ENCODE data around the gene MOGAT2.

MOGAT2 gene

GRCh38 chr11:75760243-75760642 lies 42.6 kb downstream of the MOGAT2 start:
- DNase-seq = no peak

- DNase-seq = no peak
These were observed 43.3 kb downstream of the MOGAT2 start for GRCh38 chr11:75760710-75761493.

GRCh38 chr11:75762158-75762557 lies 44.5 kb downstream of the MOGAT2 start:
- no peak for DNase-seq

- DNase-seq = no peak
These were observed 45.2 kb downstream of the MOGAT2 start for GRCh38 chr11:75762885-75763284.

GRCh38 chr11:75763846-75764245 lies 46.2 kb downstream of the MOGAT2 start:
- no peak for DNase-seq

GRCh38 chr11:75765116-75765515 lies 47.5 kb downstream of the MOGAT2 start:
- no peak for DNase-seq

GRCh38 chr11:75766443-75767227 lies 49.0 kb downstream of the MOGAT2 start:
- no peak for DNase-seq

- no peak for DNase-seq
These were observed 49.6 kb downstream of the MOGAT2 start for GRCh38 chr11:75767228-75767572.

GRCh38 chr11:75767793-75768111 lies 50.1 kb downstream of the MOGAT2 start:
- no peak for DNase-seq

- DNase-seq = no peak
These were observed 50.7 kb downstream of the MOGAT2 start, which contains the start of gene DGAT2 for GRCh38 chr11:75768112-75768908. Gene DGAT2 (plus strand): TSS chr11:75768778. CDS start chr11:75768992, 214 bp downstream.

GRCh38 chr11:75768909-75769771 lies 51.5 kb downstream of the MOGAT2 start:
- no peak for DNase-seq

GRCh38 chr11:75770102-75770501 lies 52.5 kb downstream of the MOGAT2 start:
- no peak for DNase-seq

GRCh38 chr11:75771646-75772410 lies 54.2 kb downstream of the MOGAT2 start:
- DNase-seq = no peak

GRCh38 chr11:75773595-75774353 lies 56.1 kb downstream of the MOGAT2 start:
- DNase-seq = no peak

- no peak for DNase-seq
These were observed 57.4 kb downstream of the MOGAT2 start for GRCh38 chr11:75775056-75775455.

GRCh38 chr11:75776546-75776945 lies 58.9 kb downstream of the MOGAT2 start:
- DNase-seq = no peak

GRCh38 chr11:75777461-75778110 lies 59.9 kb downstream of the MOGAT2 start:
- DNase-seq = peak; percentile 11

- DNase-seq = no peak
These were observed 61.3 kb downstream of the MOGAT2 start for GRCh38 chr11:75778962-75779361.

- DNase-seq = no peak
These were observed 62.3 kb downstream of the MOGAT2 start for GRCh38 chr11:75779960-75780359.

GRCh38 chr11:75780888-75781287 lies 63.2 kb downstream of the MOGAT2 start:
- DNase-seq = no peak
